Testis (tissue), 3 donors: Measurements from ENCODE around the gene CD101. TPM values are rescaled to one million over a fixed set of nuclear protein-coding genes. Genes with fewer than 3 reads are reported as not detected.

Experiments
- polyA plus RNA-seq: library from polyadenylated mRNA; stranded (reverse); fragments of 350-450 nt; fragmentation: Illumina TruSeq; extraction: RNeasy Lipid Tissue Mini Kit (QIAGEN cat#74804); gene quantifications from one replicate; pipeline ENCODE4 v1.2.3, GENCODE V29; 2014; ENCODE audit warnings: low read depth, low replicate concordance; ENCODE audit not compliant: insufficient read depth
- small RNA-seq, 2 donors: library from RNA; depleted of rRNA; stranded (forward); fragments of <200 nt; gene quantifications; one replicate each; pipeline ENCODE3, GENCODE V24; 2016
- total RNA-seq, 2 donors: library from RNA; depleted of rRNA; stranded (reverse); fragments of >200 nt; gene quantifications; one replicate each; pipeline ENCODE4 v1.2.3, GENCODE V29; 2016

Gene CD101
- total and polyA plus RNA-seq, 3 donors from 2014 or later = 0.79 to 1.4 (median 1.2) TPM

Small RNA genes within 50 kb of the gene (small RNA-seq; reads per million reads assigned to genes)
- 0 reads per million in 2 donors for gene RNA5SP55

Other genes starting within 250 kb of the CD101 start
- 1 to 10 TPM in 1 of 2 donors, under 1 TPM in 1; 0.63 to 1.4 TPM for gene CD2, start 247.3 kb upstream of the CD101 start, total RNA-seq
- gene CD2, start 247.3 kb upstream of the CD101 start, polyA plus RNA-seq = 5.8 TPM
- 10 to 100 TPM; 26.8 to 28.1 TPM for gene PTGFRN, start 91.8 kb upstream of the CD101 start, total RNA-seq
- gene PTGFRN, start 91.8 kb upstream of the CD101 start, polyA plus RNA-seq = 32.0 TPM
- gene TTF2, start 58.6 kb downstream of the CD101 start, total RNA-seq = 10 to 100 TPM; 20.8 to 26.5 TPM
- gene TTF2, start 58.6 kb downstream of the CD101 start, polyA plus RNA-seq = 20.2 TPM
- gene TRIM45, start 120.0 kb downstream of the CD101 start, total RNA-seq = 10 to 100 TPM; 19.4 to 21.6 TPM
- 12.3 TPM for gene TRIM45, start 120.0 kb downstream of the CD101 start, polyA plus RNA-seq
- 1 to 10 TPM; 1.3 to 1.9 TPM for gene VTCN1, start 209.2 kb downstream of the CD101 start, total RNA-seq
- 2.6 TPM for gene VTCN1, start 209.2 kb downstream of the CD101 start, polyA plus RNA-seq